Adipocyte (in vitro differentiated cells): Measurements from ENCODE around the gene CLEC16A.

Experiments used
- DNase-seq: peaks from one replicate; pipeline ENCODE4 v3.0.0-alpha.2; 2015; ENCODE audit warnings: low read depth
- H3K27me3 ChIP-seq: replicated peaks from 2 replicates; pipeline ENCODE4 v1.7.0; 2013; ENCODE audit warnings: mild to moderate bottlenecking, low read length, moderate library complexity; ENCODE audit not compliant: control insufficient read depth, insufficient read depth
- H3K36me3 ChIP-seq: 2 replicates; pipeline ENCODE4 v1.7.0; 2013; ENCODE audit warnings: low read length, mild to moderate bottlenecking, moderate library complexity; ENCODE audit not compliant: control insufficient read depth, insufficient read depth, severe bottlenecking
- H3K4me1 ChIP-seq: 2 replicates; pipeline ENCODE4 v1.7.0; 2013; ENCODE audit warnings: mild to moderate bottlenecking, low read length, moderate library complexity; ENCODE audit not compliant: control insufficient read depth, insufficient read depth
- H3K4me3 ChIP-seq: 2 replicates; pipeline ENCODE4 v1.7.0; 2013; ENCODE audit warnings: mild to moderate bottlenecking, low read length, moderate library complexity
- H3K9ac ChIP-seq: 2 replicates; pipeline ENCODE4 v1.7.0; 2013; ENCODE audit warnings: mild to moderate bottlenecking, low read length, moderate library complexity
- H3K9me3 ChIP-seq: 2 replicates; pipeline ENCODE4 v1.7.0; 2013; ENCODE audit warnings: mild to moderate bottlenecking, low read length, moderate library complexity; ENCODE audit not compliant: control insufficient read depth

Gene CLEC16A

GRCh38 chr16:10987361-10988163 lies 43.2 kb downstream of the CLEC16A start:
- no peak overlapping the region for H3K4me3 ChIP-seq
- no peak for DNase-seq

GRCh38 chr16:10988164-10988803 lies 43.9 kb downstream of the CLEC16A start:
- no peaks in the 10 kb centered on the region for H3K27me3 ChIP-seq
- H3K9me3 ChIP-seq, result no peaks in the 10 kb centered on the region
- DNase-seq, result peak; percentile 15
- H3K4me1 ChIP-seq, result peaks cover 29% of the 10 kb centered on the region
- peaks cover 9% of the 10 kb centered on the region for H3K36me3 ChIP-seq
- no peak overlapping the region for H3K9ac ChIP-seq
- no peak overlapping the region for H3K4me3 ChIP-seq

More at GRCh38 chr16:10987361-10988163, 43.2 kb downstream of the CLEC16A start:
- peaks cover 28% of the 10 kb centered on the region for H3K4me1 ChIP-seq
- H3K9ac ChIP-seq, result no peak overlapping the region
- H3K36me3 ChIP-seq, result peaks cover 9% of the 10 kb centered on the region
- H3K27me3 ChIP-seq, result no peaks in the 10 kb centered on the region
- no peaks in the 10 kb centered on the region for H3K9me3 ChIP-seq

DNA sequence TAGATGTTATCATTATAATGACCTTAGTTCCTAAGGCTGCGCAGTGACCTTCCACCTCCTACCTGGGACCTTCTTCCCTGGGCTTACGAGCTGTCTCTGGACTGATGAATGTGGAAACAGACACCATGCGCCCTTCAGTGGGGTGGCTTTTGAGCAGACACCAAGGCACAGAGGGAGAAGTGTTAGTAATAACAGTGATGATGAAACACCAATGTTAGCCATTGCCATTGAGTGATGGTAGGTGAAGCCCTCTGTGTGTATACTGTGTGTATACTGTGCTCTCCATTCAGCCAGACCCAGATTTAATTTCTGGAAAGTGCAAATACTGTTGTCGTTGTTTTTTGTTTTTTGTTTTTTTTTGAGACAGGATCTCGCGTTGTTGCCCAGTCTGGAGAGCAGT lies 44.5 kb downstream of the CLEC16A start:
- peaks cover 11% of the 10 kb centered on the region for H3K36me3 ChIP-seq
- no peaks in the 10 kb centered on the region for H3K9me3 ChIP-seq
- peaks cover 30% of the 10 kb centered on the region for H3K4me1 ChIP-seq
- DNase-seq, result no peak
- no peaks in the 10 kb centered on the region for H3K27me3 ChIP-seq
- H3K9ac ChIP-seq, result no peak overlapping the region
- no peak overlapping the region for H3K4me3 ChIP-seq

- peaks cover 24% of the 10 kb centered on the region for H3K4me1 ChIP-seq
- H3K9ac ChIP-seq, result no peak overlapping the region
- peaks cover 17% of the 10 kb centered on the region for H3K36me3 ChIP-seq
- H3K4me3 ChIP-seq, result no peak overlapping the region
- no peak for DNase-seq
- H3K27me3 ChIP-seq, result no peaks in the 10 kb centered on the region
- no peaks in the 10 kb centered on the region for H3K9me3 ChIP-seq
Measured at GRCh38 chr16:10989559-10989958, 45.2 kb downstream of the CLEC16A start.

DNA sequence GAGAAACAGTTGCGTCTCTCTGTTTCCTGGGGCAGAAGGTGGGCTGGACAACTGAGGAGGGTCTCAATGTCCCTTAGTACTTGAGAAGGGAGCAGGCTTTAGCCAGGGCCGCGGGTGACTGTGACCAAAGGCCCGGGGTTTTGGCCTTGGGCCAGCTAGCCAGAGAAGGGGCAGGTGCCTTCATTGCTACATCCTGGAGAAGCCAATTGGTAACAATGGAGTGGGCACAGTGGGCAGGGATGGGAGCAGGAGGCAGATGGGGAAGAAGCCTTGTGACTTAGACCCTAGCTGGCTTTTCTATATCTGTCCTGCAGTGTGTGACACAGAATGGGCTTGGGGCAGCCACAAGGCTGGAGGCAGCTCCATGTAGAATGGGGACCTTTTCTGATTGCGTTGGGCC lies 46.0 kb downstream of the CLEC16A start:
- Histone ChIP-seq H3K4me1 (peaks cover 21% of the 10 kb centered on the region), H3K27me3 (no peaks in the 10 kb centered on the region), H3K4me3 (no peak overlapping the region), H3K9me3 (no peaks in the 10 kb centered on the region), H3K9ac (no peak overlapping the region), H3K36me3 (peaks cover 17% of the 10 kb centered on the region)
- no peak for DNase-seq

DNA sequence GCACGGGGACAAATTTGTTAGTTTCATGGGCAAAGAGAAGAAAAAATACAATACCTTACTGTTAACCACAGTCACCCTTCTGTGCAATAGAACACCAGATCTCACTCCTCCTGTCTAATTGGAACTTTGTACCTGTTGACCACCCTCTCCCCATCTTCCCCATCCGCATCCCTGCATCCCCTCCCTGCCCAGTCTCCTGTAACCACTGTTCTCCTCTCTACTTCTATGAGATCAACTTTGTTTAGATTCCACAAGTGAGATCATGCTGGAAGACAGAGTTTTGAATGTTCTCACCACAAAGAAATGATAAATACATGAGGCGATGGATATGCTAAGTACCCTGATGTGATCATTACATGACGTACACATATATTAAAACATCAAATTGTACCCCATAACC lies 47.7 kb downstream of the CLEC16A start:
- Histone ChIP-seq H3K27me3 (no peaks in the 10 kb centered on the region), H3K9ac (no peak overlapping the region)

GRCh38 chr16:10992797-10993196 lies 48.4 kb downstream of the CLEC16A start:
- H3K4me3 ChIP-seq, result no peak overlapping the region
- DNase-seq, result peak; percentile 75
- H3K4me1 ChIP-seq, result peaks cover 21% of the 10 kb centered on the region

More for the DNA sequence above, 47.7 kb downstream of the CLEC16A start:
- peaks cover 21% of the 10 kb centered on the region for H3K4me1 ChIP-seq
- H3K4me3 ChIP-seq, result no peak overlapping the region
- H3K9me3 ChIP-seq, result no peaks in the 10 kb centered on the region
- H3K36me3 ChIP-seq, result peaks cover 24% of the 10 kb centered on the region
- DNase-seq, result peak; percentile 62

GRCh38 chr16:10993649-10994048 lies 49.3 kb downstream of the CLEC16A start:
- no peak overlapping the region for H3K4me3 ChIP-seq
- H3K4me1 ChIP-seq, result peaks cover 21% of the 10 kb centered on the region
- H3K9ac ChIP-seq, result no peak overlapping the region
- H3K27me3 ChIP-seq, result no peaks in the 10 kb centered on the region
- peaks cover 15% of the 10 kb centered on the region for H3K36me3 ChIP-seq
- no peaks in the 10 kb centered on the region for H3K9me3 ChIP-seq
- DNase-seq, result no peak

More at GRCh38 chr16:10992797-10993196, 48.4 kb downstream of the CLEC16A start:
- H3K9ac ChIP-seq, result no peak overlapping the region
- H3K9me3 ChIP-seq, result no peaks in the 10 kb centered on the region
- H3K27me3 ChIP-seq, result no peaks in the 10 kb centered on the region
- peaks cover 22% of the 10 kb centered on the region for H3K36me3 ChIP-seq

GRCh38 chr16:10994571-10994970 lies 50.2 kb downstream of the CLEC16A start:
- H3K9ac ChIP-seq, result no peak overlapping the region
- H3K27me3 ChIP-seq, result no peaks in the 10 kb centered on the region
- no peak overlapping the region for H3K4me3 ChIP-seq
- H3K36me3 ChIP-seq, result peaks cover 15% of the 10 kb centered on the region
- no peaks in the 10 kb centered on the region for H3K9me3 ChIP-seq
- DNase-seq, result no peak
- peaks cover 21% of the 10 kb centered on the region for H3K4me1 ChIP-seq

GRCh38 chr16:10995565-10995964 lies 51.2 kb downstream of the CLEC16A start:
- Histone ChIP-seq H3K9ac (no peak overlapping the region), H3K9me3 (no peaks in the 10 kb centered on the region), H3K27me3 (no peaks in the 10 kb centered on the region), H3K4me3 (no peak overlapping the region), H3K36me3 (peaks cover 15% of the 10 kb centered on the region), H3K4me1 (peaks cover 21% of the 10 kb centered on the region)
- no peak for DNase-seq

GRCh38 chr16:10997485-10997884 lies 53.1 kb downstream of the CLEC16A start:
- Histone ChIP-seq H3K27me3 (no peaks in the 10 kb centered on the region), H3K4me1 (peaks cover 10% of the 10 kb centered on the region), H3K36me3 (peaks cover 15% of the 10 kb centered on the region), H3K4me3 (no peak overlapping the region), H3K9ac (no peak overlapping the region), H3K9me3 (no peaks in the 10 kb centered on the region)
- DNase-seq, result no peak
